NCI-H146 treated with DMSO at 0.1 percent for 48 hours (cell line): Measurements from ENCODE around the gene POU2F1.

Source experiments
- DNase-seq: peaks from one replicate; lab custom pipeline; 2025; ENCODE audit not compliant: unreplicated experiment; lab: John Stamatoyannopoulos, UW

Gene POU2F1

DNA sequence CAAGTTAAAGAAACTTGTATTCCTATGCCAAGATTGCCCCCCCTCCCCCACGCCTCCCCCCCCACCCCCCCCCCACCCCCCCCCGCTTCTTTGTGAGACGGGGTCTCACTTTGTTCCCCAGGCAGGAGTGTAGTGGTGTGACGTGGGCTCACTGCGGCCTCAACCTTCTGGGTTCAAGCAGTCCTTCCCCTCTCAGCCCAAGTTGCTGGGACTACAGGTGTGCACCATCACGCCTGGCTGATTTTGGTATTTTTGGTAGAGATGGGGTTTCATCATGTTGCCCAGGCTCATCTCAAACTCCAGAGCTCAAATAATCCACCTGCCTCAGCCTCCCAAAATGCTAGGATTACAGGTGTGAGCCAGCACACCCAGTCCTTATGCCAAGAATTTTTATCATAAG lies 136.6 kb downstream of the POU2F1 start:
- DNase-seq, result no peak

DNA sequence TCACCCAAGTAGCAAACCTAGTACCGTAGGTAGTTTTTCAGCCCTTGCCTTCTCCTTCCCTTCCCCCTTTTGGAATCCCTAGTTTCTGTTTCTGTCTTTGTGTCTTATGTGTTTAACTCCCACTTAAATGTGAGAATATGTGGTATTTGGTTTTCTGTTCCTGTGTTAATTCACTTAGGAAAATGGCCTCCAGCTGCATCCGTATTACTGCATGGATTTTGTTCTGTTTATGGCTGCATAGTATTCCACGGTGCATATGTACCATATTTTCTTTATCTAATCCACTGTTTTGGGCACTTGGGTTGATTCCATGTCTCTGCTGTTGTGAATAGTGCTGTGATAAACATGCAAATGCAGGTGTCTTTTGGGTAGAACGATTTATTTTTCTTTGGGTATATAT lies 138.6 kb downstream of the POU2F1 start:
- no peak for DNase-seq

DNA sequence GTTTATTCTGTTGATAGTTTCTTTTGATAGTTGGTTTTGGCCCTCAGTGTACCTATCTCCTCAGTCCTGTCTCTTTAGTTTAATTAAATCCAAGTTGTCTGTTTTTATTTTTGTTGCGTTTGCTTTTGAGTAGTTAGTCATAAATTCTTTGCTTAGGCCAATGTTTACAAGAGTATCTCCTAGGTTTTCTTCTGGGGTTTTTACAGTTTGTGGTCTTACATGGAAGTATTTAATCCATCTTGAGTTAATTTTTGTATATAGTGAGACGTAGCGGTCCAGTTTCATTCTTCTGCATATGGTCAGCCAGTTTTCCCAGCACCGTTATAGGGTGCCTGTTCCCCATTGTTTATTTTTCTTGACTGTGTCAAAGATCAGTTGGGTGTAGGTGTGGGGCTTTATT lies 139.4 kb downstream of the POU2F1 start:
- no peak for DNase-seq

DNA sequence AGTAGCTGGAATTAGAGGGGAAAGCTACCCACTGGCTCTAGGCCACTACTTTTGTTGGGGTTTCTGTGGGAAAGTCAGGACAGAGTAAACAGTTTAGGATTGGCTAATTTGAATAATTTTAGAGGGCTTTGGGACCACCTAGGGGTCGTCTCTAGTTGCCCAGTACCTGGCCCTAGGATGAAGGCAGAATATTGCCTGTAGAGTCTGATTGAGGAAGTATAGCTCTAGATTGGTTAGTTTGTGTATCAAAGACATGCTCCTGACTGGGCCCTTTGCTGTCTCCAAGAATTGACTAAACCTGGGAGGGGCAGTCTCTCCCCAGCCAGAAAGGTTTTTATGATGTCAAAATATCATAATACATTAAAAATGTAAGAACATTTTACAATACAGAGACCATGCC lies 142.0 kb downstream of the POU2F1 start:
- no peak for DNase-seq

DNA sequence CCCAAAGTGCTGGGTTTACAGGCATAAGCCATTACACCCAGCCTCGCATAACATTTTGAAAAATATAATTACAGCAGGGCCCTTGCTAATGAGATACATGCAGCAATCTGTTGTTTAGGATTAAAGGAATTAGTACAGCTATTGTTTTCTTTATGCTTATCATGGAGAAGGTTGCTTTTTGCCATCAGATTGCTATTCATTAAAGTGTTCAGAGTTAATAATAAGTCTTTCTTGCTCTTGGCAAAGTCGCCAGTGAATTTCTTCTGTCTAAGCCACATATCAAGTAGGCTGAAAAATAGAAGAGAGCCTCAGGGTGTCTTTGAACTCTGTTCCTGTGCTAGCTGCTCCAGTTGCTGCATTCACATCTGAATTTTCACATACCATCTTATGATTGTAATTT lies 144.1 kb downstream of the POU2F1 start:
- DNase-seq, result no peak

DNA sequence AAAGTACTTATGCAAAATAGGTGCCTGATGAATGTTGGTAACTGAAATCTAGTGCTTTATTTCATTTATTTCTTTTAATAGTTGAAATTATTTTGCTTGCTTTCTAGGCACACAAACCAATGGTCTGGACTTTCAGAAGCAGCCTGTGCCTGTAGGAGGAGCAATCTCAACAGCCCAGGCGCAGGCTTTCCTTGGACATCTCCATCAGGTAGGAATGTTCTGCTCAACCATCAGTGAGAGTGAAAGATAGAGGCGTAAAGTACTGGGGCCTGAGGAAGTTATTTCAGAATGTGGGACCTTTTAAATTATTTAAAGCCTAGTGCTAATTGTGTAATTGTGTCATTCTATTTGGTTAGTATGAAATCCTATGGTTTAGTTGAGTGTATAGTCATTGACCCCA lies 144.7 kb downstream of the POU2F1 start:
- no peak for DNase-seq

DNA sequence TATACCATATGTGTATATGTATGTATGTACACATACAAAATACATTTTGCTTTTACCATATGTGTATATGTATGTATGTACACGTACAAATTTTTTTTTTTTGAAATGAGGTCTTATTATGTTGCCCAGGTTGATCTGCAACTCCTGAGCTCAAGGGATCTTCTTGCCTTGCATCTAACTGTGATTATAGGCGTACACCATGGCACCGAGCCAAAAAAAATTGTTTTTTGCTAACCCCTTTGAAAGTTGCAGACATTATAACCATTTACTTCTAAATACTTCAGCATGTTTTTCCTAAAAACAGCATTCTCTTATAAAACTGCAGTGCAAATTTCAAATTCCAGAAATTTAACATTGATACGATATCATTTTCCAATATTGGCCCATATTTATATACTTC lies 147.0 kb downstream of the POU2F1 start:
- no peak for DNase-seq

DNA sequence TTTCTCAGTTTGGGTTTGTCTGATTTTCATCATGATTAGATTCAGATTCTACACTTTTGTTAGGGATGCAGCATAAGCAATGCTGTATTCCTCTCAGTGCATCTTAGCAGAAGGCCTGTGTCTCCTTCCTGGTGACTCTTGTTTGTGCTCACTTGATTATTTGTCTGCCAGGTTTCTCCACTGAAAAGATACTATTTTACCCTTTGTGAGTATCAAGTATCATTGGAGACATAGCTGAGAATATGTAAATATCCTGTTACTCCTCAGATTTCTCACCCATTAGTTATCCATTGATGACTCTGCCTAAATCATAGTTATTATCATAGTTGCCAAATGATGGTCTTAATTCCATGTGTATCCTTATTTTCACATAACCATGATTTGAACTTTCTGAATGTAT lies 148.5 kb downstream of the POU2F1 start:
- DNase-seq, result no peak

DNA sequence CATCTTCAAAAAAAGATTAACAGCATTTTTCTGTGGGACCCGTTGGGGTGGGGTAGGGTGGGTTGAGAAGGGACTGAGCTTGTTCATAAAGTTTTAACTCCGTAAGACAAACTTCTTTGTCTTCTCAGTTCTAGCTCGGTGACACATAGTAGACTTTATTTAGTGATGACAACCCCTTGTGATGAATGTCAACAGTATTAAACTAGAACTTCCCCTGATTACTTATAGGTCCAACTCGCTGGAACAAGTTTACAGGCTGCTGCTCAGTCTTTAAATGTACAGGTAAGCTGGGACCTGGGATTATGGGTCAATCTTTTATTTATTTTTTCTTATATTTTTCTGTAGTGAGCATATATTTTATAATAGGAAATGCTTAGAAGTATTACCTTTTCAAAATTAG lies 149.2 kb downstream of the POU2F1 start:
- DNase-seq, result no peak

DNA sequence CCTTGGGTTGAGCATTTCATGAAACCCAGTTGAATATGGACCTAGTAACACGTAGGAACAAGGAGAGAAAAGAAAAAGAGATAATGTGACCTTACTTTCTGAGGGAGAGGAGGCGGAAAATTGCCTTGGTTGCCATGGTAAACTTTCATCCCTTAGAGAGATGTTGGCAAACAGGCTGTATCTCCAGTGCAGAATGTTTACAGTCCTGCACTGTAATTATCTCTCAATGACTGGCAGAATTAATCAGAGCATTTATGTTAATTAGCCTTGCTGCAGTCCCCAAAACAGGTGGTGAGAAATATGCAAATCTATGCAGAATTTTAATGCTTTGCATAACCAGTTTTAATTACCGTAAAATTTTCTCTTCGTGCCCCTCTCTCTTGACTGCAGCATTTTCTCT lies 150.3 kb downstream of the POU2F1 start:
- peak; percentile 34 for DNase-seq

DNA sequence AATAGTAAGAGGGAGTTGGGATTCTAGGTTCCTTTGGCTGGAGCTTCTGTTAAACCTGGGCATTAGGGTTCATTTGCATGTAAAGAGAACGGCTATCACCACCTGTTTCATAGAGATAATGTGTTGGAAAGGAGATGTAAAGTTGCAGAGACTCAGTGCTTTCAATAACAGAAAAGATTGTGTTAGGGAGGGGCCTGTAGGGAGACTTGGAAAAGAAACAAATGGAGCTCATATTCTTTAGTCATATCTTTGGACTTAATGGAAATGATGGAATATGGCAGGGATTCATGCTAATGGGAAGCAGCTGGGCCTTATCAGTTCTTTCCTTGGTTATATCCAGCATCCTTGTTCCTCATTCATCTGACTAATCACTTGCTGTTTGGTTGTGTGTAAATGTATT lies 152.7 kb downstream of the POU2F1 start:
- DNase-seq, result no peak

DNA sequence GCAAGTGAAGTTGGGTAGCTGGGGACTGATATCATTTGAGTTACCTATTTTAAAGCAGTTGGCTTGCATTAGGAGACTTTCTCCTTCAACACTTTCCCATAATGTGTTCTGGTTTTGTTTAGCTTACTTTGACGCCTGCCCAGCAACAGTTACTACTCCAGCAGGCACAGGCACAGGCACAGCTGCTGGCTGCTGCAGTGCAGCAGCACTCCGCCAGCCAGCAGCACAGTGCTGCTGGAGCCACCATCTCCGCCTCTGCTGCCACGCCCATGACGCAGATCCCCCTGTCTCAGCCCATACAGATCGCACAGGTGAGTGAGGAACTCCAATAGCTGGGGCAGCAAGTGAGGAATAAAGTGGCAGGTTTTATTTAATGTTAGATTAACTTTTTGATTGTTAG lies 153.3 kb downstream of the POU2F1 start:
- no peak for DNase-seq

DNA sequence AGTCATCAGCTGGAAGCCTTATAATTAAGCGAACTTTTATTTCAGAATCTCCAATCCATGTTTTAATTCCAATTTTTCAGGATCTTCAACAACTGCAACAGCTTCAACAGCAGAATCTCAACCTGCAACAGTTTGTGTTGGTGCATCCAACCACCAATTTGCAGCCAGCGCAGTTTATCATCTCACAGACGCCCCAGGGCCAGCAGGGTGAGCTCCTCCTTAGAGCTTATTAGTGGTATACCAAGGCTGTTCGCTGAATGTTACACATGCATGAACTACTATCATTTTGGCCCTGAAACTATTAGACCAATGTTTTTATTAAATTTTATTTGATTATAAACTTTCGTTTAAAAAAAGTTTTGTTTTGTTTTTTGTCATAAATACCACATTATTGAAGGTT lies 155.3 kb downstream of the POU2F1 start:
- DNase-seq, result no peak

DNA sequence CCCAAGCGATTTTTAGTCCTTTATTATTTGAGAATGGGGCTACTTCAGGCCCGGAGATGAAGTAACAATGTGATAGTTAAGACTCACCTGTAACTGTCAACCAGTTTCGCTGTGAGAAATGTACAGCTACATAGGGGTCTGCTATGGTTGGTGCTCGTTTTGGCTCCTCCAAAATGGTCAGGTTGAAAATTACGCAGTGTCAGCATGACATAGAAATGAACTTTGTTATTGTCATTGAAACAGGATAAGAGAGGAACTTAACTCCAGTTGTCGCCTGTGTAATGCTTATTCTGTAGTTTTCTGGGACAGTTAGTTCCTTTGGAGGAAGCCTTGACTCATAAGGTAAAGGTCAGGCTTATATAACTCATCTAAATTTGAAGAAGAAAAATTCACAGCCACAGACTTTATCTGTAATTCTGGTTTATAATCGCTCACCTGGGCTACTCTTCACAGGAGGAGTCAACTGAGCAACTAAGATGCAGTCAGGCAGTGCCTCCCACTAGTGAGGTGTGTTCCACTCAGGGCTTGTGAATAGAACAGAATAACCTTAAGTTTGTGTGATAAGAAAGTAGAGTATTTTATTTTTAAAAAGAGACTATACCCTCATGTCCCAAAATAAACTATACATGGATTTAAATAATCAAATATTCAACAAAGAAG lies 166.7 kb downstream of the POU2F1 start:
- no peak for DNase-seq

DNA sequence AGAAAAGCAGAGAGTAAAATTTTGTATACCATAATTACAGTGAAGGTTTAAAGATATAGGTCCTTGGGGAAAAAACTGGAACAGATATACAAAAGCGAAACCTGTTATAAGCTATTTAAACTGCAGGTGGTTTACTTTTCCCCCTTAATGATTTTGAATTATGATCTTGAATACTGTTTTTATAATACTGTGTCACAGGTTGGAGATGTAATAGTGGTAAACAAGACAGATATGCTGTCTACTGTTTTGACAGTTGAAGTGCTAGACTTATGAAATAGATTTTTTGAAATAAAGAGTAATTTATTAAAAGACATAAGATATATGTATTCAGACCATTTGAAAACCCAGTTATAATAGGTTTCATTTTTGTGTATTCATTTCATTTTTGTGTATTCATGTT lies 168.3 kb downstream of the POU2F1 start:
- DNase-seq, result no peak

DNA sequence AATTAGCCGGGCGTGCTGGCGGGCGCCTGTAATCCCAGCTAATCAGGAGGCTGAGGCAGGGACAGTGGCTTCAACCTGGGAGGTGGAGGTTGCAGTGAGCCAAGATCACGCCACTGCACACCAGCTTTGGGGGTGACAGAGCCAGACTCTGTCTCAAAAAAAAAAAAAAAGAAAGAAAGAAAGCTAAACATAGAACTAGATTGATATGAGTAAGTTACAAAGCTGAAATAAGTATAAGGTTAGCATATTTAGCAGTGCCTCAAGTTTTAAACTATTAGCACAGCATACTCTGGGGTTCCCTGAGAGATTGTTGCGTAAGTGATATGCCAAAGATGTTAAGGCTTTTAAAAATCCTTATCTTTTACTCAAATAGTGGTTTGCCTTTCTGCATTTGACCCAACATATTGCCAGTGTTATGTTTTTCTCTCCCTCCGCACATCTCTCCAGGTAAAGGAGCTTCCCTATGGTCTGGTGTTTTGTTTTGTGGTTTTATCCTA lies 171.6 kb downstream of the POU2F1 start:
- DNase-seq, result no peak

DNA sequence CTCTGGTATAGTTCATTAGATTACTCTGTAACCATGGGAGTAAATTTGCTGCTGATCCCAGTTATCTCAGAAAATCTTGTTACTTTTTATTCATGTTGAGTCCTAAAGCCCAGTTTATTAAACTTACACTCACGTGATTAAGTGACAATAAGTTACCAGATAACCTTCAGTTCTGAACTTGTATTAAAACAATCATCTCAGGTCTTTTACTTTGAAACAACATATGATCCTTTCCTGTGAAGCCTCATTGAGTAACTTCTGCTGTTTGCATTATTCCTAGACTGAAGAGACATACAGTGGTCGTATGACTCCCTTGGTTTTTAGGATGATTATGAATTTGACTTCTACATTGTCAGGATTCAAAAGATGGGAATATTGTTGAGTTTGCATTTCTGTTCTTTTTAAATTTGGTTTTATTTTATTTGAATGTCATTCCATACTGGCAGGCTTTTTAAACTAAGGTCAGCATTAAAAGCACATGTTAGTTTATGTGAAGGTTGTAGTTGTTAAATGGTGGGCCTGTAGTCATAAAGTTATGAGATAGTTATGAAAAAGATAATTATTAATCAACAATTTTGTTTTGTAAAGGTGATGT lies 179.8 kb downstream of the POU2F1 start:
- DNase-seq, result no peak

DNA sequence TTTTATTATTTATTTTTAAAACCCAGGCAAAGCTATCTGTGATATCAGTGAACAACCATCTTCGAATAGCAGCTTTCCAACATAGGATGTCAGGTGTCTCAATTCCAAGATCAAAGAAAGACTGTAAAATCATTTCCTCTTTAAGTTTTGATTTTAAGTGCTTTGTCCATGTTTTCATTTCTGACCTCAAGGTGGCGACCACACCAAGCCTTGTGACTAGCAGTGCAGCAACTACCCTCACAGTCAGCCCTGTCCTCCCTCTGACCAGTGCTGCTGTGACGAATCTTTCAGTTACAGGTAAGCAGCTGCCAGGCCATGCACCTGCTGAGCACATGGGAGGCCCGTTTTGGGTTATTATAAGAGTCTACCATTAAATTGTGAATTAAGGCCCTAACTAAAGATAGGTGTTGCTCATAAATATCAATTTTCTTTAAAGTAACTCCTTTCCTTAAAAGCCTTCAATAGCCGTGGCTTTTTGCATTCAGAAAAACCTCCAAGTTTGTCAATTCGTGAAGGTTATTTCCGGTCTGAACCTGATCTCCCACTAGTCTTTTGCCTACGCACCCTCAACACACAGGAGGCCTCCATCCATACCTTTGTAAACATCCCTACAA lies 180.7 kb downstream of the POU2F1 start:
- DNase-seq, result peak; percentile 86

DNA sequence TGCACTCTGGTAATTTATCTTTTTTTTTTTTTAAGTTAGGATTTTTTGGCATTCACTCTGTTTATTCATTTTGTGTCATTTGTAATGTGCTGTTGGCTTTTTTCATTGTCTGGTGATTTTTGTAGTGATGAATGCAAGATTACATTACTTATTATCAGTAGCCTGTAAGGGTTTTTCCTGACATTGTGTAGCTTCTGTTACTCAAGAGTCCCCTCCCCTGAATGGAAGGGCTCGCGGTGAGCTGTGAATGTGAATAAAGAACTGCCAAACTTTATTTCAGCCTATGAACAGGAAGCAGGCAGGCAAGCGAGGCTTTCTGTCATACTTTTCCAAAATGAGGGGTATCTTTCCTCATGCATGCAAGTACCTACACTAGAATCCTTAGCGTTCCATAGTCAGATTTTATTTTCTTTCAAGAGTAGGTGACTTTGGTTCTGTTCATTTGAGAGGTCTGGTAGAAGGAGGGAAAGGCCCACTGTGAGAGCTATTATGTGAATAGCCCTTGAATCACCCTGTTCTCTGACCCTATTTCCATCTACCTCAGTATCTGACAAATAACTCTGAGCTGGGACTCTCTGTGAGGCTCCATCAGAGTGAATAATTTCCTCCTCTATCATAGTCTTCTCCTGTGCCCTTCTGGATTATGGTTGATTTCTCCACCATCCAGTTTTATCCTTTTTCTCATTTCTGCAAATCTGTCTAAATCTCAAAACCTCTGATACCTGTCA lies 183.6 kb downstream of the POU2F1 start:
- no peak for DNase-seq

DNA sequence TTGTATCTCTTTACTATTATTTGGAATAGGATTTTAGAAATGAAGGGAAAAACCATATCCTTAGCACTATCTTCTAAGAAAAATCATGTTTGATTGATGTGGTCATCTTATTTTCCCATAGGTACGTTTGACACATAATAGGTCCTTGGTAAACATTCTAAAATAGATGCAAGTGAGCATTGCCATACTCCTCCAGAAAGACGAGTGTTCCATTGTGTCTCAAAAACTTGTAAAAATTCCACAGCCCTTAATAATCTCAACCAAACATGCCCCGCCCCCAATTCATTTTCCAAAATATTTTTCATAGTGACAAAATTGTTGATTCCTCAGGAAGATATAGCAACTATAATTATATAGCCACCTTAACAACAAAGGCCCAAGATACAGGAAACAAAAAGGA lies 184.2 kb downstream of the POU2F1 start:
- no peak for DNase-seq

DNA sequence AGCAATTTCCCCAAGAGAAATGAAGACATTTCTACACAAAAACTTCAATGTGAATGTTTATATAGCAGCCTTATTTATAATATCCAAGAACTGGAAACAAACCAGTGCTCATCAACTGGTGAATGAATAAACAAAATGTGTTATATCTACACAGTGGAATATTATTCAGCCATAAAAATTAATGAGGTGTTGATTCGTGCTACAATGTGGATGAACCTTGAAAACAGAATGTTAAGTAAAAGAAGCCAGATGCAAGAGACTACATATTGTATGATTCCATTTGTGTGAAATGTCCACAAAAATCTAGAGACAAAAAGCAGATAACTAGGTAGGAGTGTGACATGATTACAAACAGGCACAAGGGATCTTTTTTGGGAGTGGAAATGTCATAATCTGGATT lies 187.7 kb downstream of the POU2F1 start:
- DNase-seq, result no peak

DNA sequence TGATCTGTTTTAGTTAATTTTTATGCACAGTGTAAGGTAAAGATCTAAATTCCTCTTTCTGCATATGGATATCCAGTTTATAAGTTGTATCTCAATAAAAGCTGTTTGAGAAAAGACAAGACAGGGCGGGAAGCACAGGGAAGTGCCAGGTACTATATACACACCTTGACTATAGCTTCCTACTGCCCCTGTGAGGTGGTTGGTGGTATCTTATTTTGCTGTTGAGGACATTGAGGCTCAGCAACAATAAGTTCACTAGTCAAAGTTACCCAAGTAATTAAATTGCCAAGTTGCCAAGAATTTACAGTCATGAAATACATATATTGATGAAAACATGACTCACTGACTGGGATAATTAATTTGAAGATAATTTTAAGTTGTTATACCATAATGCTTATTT lies 188.5 kb downstream of the POU2F1 start:
- no peak for DNase-seq
